ENCODE data around the gene HSPA12A. TPM values are rescaled to one million over a fixed set of nuclear protein-coding genes. Genes with fewer than 3 reads are reported as not detected.
A peak's percentile ranks its signal among the peaks of the same experiment; 100 is the strongest.

HSPA12A gene
- total RNA-seq, 1 donor from 2014 or later: 7.9 TPM

DNA sequence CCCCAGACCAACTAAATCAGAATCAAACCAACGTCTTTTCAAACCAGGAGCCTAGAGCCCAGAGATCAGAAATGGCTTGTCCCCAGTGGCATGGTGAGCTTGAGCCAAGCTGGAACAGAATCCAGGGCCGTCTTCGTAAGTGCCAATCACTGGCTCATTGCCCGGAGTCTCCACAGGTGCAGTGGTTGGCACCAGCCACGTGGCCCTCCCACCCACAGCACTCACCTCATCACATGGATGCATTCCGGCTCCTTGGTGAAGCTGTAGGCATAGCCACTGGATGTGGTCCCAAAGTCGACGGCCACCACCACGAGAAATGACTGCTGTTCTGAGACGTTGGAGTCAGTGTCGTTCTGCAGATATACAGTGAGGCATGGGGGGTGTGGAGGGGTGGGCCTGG is 37.4 kb downstream of the HSPA12A start:
- Histone ChIP-seq H3K4me3 (ENCODE audit: insufficient read depth, low read depth, low read length) (no peak overlapping the region), H3K9me3 (ENCODE audit: insufficient read depth, low read depth, low read length) (no peaks in the 10 kb centered on the region), H4K20me1 (ENCODE audit: insufficient read depth, low read length) (peaks cover 17% of the 10 kb centered on the region), H3K4me1 (ENCODE audit: insufficient read depth, low read length) (peaks cover 11% of the 10 kb centered on the region), H3K36me3 (ENCODE audit: insufficient read depth, low read length) (no peaks in the 10 kb centered on the region), H3K27me3 (ENCODE audit: insufficient read depth, low read length) (no peaks in the 10 kb centered on the region), H3K27ac (ENCODE audit: low read depth, low read length) (no peak overlapping the region), H2AFZ (ENCODE audit: low read depth, low read length) (no peak overlapping the region), H3K4me2 (ENCODE audit: low read length) (no peak overlapping the region), H3K9ac (ENCODE audit: low read length) (no peak overlapping the region), H3K79me2 (ENCODE audit: insufficient read depth, low read length) (no peaks in the 10 kb centered on the region)
- DNase-seq (ENCODE audit: low read depth): no peak
- Mint-ChIP-seq H3K27me3 (ENCODE audit: low read depth, unreplicated experiment) (peaks cover 18% of the 10 kb centered on the region), H3K9me3 (ENCODE audit: unreplicated experiment) (peaks cover 4% of the 10 kb centered on the region), H3K4me3 (ENCODE audit: unreplicated experiment) (no peak overlapping the region), H3K27ac (ENCODE audit: unreplicated experiment) (peak overlapping the region; percentile 18), H3K36me3 (ENCODE audit: low read depth, unreplicated experiment) (peaks cover 4% of the 10 kb centered on the region), H3K4me1 (ENCODE audit: low read depth, unreplicated experiment) (peaks cover 8% of the 10 kb centered on the region)
- no peak for FAIRE-seq
- TF ChIP-seq EZH2 (IDR thresholded peaks at IDR 0.05; ENCODE audit: insufficient read depth, low read length): no peak
- no peak for TF ChIP-seq CTCF (IDR thresholded peaks at IDR 0.05; ENCODE audit: insufficient read depth, low read depth, low read length)

GRCh38 chr10:116702165-116702564 is 40.2 kb downstream of the HSPA12A start:
- no peak for DNase-seq (ENCODE audit: low read depth)
- peaks cover 9% of the 10 kb centered on the region for H3K36me3 Mint-ChIP-seq (ENCODE audit: low read depth, unreplicated experiment)
- H3K79me2 ChIP-seq (ENCODE audit: insufficient read depth, low read length): no peaks in the 10 kb centered on the region
- no peaks in the 10 kb centered on the region for H3K4me1 ChIP-seq (ENCODE audit: insufficient read depth, low read length)
- H3K4me3 Mint-ChIP-seq (ENCODE audit: unreplicated experiment): no peak overlapping the region
- peaks cover 2% of the 10 kb centered on the region for H3K9me3 Mint-ChIP-seq (ENCODE audit: unreplicated experiment)
- no peak for TF ChIP-seq CTCF (IDR thresholded peaks at IDR 0.05; ENCODE audit: insufficient read depth, low read depth, low read length)
- TF ChIP-seq EZH2 (IDR thresholded peaks at IDR 0.05; ENCODE audit: insufficient read depth, low read length): no peak
- no peak overlapping the region for H2AFZ ChIP-seq (ENCODE audit: low read depth, low read length)
- H3K36me3 ChIP-seq (ENCODE audit: insufficient read depth, low read length): peaks cover 2% of the 10 kb centered on the region
- no peak overlapping the region for H3K4me2 ChIP-seq (ENCODE audit: low read length)
- H3K27me3 Mint-ChIP-seq (ENCODE audit: low read depth, unreplicated experiment): peaks cover 30% of the 10 kb centered on the region
- no peaks in the 10 kb centered on the region for H3K27me3 ChIP-seq (ENCODE audit: insufficient read depth, low read length)
- no peaks in the 10 kb centered on the region for H4K20me1 ChIP-seq (ENCODE audit: insufficient read depth, low read length)
- H3K4me3 ChIP-seq (ENCODE audit: insufficient read depth, low read depth, low read length): no peak overlapping the region
- H3K9me3 ChIP-seq (ENCODE audit: insufficient read depth, low read depth, low read length): no peaks in the 10 kb centered on the region
- no peak for FAIRE-seq
- H3K27ac ChIP-seq (ENCODE audit: low read depth, low read length): no peak overlapping the region
- no peak overlapping the region for H3K27ac Mint-ChIP-seq (ENCODE audit: unreplicated experiment)
- H3K9ac ChIP-seq (ENCODE audit: low read length): no peak overlapping the region
- H3K4me1 Mint-ChIP-seq (ENCODE audit: low read depth, unreplicated experiment): no peaks in the 10 kb centered on the region

DNA sequence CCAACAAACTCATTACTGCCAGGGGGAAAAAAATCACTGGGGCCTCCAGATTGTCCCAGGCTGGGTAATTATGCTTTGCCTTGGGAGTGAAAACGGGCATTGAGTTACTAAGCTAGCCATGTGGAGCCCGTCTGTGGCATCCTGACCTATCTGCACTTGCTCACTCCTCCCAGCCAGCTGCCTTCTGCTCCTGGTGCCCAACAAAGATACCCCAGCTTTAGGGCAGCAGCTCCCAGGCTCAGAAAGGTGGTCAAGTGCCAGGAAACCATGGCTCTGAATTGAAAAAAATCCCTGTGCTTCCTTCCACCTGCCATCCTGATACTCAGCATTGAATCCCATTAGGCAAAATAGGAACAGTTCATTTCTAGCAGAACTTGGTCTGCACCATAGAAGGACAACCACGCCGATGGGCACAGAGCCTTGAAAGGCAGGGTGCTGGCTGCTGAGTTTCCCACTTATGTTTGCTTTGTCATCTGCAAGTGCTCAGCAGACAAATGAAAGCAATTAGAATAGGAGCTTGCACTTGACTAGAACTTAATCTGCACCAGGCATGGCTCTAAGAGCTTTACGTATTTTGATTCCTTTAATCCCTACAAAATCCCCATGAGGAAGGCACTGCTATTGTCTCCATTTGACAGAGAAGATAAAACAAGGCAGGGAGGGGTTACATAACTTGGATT is 42.8 kb downstream of the HSPA12A start:
- Histone ChIP-seq H3K9ac (ENCODE audit: low read length) (no peak overlapping the region), H3K79me2 (ENCODE audit: insufficient read depth, low read length) (no peaks in the 10 kb centered on the region), H3K27ac (ENCODE audit: low read depth, low read length) (no peak overlapping the region), H3K4me1 (ENCODE audit: insufficient read depth, low read length) (no peaks in the 10 kb centered on the region), H3K27me3 (ENCODE audit: insufficient read depth, low read length) (no peaks in the 10 kb centered on the region), H2AFZ (ENCODE audit: low read depth, low read length) (no peak overlapping the region), H3K36me3 (ENCODE audit: insufficient read depth, low read length) (peaks cover 2% of the 10 kb centered on the region), H4K20me1 (ENCODE audit: insufficient read depth, low read length) (no peaks in the 10 kb centered on the region), H3K4me2 (ENCODE audit: low read length) (no peak overlapping the region), H3K4me3 (ENCODE audit: insufficient read depth, low read depth, low read length) (no peak overlapping the region), H3K9me3 (ENCODE audit: insufficient read depth, low read depth, low read length) (no peaks in the 10 kb centered on the region)
- no peak for FAIRE-seq
- Mint-ChIP-seq H3K4me3 (ENCODE audit: unreplicated experiment) (no peak overlapping the region), H3K36me3 (ENCODE audit: low read depth, unreplicated experiment) (peaks cover 7% of the 10 kb centered on the region), H3K4me1 (ENCODE audit: low read depth, unreplicated experiment) (peaks cover 3% of the 10 kb centered on the region), H3K27ac (ENCODE audit: unreplicated experiment) (no peak overlapping the region), H3K9me3 (ENCODE audit: unreplicated experiment) (peaks cover 2% of the 10 kb centered on the region), H3K27me3 (ENCODE audit: low read depth, unreplicated experiment) (peaks cover 44% of the 10 kb centered on the region)
- TF ChIP-seq EZH2 (IDR thresholded peaks at IDR 0.05; ENCODE audit: insufficient read depth, low read length) (no peak), CTCF (IDR thresholded peaks at IDR 0.05; ENCODE audit: insufficient read depth, low read depth, low read length) (no peak)
- DNase-seq (ENCODE audit: low read depth): no peak
